Upper lobe of left lung (tissue), 4 donors: Measurements from ENCODE around the gene C1QTNF5.

Experiments used
- EP300 ChIP-seq, 4 donors: sonication (generic); formaldehyde crosslinking; IDR thresholded peaks; one replicate each; pipeline ENCODE4 v1.5.1; 2017; ENCODE audit warnings: antibody characterized with exemption in 4 of 4, control low read depth in 2 of 4
- POLR2A ChIP-seq, 4 donors: fragments of 450-650 bp; IDR thresholded peaks; one replicate each; pipeline ENCODE4 v1.5.1; 2016 to 2017; ENCODE audit warnings: antibody characterized with exemption in 4 of 4, mild to moderate bottlenecking in 2 of 4
- POLR2AphosphoS5 ChIP-seq, 2 donors: sonication (generic); formaldehyde crosslinking; IDR thresholded peaks; one replicate each; pipeline ENCODE4 v1.5.1; 2017; ENCODE audit warnings: antibody characterized with exemption in 2 of 2
- TF ChIP-seq, protein P1 (sequence below), 6 experiments: fragments of 450-650 bp in 4 of 6; fragments of 200-600 bp in 2 of 6; sonication (generic) in 2 of 6; IDR thresholded peaks; one replicate each; pipeline ENCODE4 v1.5.1; 2016 to 2019; ENCODE audit warnings: antibody characterized with exemption in 6 of 6

DNA sequence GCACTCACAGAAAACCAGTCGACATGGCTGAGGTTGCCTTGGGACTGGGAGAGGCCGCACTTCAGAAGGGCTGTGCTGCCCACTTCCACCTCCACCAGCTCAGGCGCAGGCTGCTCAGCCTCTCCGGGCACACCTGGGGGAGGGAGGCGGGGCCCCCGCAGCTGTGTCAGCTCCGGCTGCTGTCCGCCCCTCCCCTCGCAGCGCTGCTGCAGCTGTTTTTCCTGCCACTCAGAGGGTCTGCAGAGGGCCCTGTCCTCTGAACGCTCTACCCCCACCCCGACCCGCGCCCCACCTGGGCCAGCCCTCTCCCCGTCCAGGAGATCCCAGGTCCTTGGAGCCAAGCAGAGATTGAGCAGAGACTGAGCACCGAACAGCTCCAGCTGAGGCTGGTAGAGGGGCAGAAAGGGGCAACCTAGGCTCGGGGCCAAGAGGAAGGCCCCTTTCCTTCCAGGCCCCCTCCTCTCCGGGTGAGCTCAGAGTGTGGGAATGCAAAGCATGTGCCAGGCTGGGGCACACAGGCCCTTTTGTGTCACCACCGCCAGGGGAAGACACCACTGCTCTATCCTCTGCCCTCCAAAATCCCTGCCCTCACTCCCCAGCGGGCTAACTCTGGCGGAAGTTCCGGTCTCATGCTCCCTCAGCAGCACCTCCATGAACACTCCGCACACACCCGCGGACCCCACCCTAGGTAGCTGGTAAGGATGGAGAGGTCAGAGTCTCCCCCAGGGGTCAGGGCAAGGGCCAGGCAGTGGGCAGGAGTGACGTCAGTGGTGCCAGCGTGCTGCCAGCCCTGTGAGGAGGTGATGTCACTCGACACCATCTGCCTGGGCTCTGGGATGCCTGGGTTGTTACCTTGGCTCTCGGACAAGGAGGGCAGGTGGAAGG, 25.3 kb downstream of the C1QTNF5 start:
- TF ChIP-seq, protein P1, sequence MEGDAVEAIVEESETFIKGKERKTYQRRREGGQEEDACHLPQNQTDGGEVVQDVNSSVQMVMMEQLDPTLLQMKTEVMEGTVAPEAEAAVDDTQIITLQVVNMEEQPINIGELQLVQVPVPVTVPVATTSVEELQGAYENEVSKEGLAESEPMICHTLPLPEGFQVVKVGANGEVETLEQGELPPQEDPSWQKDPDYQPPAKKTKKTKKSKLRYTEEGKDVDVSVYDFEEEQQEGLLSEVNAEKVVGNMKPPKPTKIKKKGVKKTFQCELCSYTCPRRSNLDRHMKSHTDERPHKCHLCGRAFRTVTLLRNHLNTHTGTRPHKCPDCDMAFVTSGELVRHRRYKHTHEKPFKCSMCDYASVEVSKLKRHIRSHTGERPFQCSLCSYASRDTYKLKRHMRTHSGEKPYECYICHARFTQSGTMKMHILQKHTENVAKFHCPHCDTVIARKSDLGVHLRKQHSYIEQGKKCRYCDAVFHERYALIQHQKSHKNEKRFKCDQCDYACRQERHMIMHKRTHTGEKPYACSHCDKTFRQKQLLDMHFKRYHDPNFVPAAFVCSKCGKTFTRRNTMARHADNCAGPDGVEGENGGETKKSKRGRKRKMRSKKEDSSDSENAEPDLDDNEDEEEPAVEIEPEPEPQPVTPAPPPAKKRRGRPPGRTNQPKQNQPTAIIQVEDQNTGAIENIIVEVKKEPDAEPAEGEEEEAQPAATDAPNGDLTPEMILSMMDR (IDR thresholded peaks at IDR 0.05) = peak in 3 of 6 experiments; percentile 26 to 51 (median 37)
- TF ChIP-seq POLR2A (IDR thresholded peaks at IDR 0.05) (no peak), POLR2AphosphoS5 (IDR thresholded peaks at IDR 0.05) (no peak), EP300 (IDR thresholded peaks at IDR 0.05) (no peak)
